Activated naive CD4-positive, alpha-beta T cell treated with anti-CD3 and anti-CD28 coated beads, Interleukin-2, amount 50 U/mL, for 72 hours (primary cell): ENCODE measurements around the gene OBSL1. TPM values are rescaled to one million over a fixed set of nuclear protein-coding genes. Genes with fewer than 3 reads are reported as not detected.
A peak's percentile ranks its signal among the peaks of the same experiment; 100 is the strongest.

ENCODE experiments used
- ATAC-seq, 2 donors: fragments of 150-1000 bp; cut with Tn5 transposase; 2 replicates each; pipeline ENCODE4 v1.10.0; 2021; ENCODE audit warnings: mild to moderate bottlenecking in 2 of 2, moderate library complexity in 2 of 2
- DNase-seq, 2 donors: peaks; one replicate each; pipeline ENCODE4 v3.0.0; 2021 to 2022; ENCODE audit warnings: low spot score in 2 of 2
- H3K27ac Mint-ChIP-seq, 2 donors: one replicate each; pipeline ENCODE4 v1.8.0; 2022; ENCODE audit warnings: mild to moderate bottlenecking in 2 of 2, mixed read lengths in 2 of 2
- H3K36me3 Mint-ChIP-seq, 2 donors: one replicate each; pipeline ENCODE4 v1.8.0; 2022; ENCODE audit warnings: mixed read lengths in 2 of 2
- H3K9me3 Mint-ChIP-seq, 2 donors: one replicate each; pipeline ENCODE4 v1.8.0; 2022; ENCODE audit warnings: mixed read lengths in 2 of 2
- total RNA-seq, 2 donors: library from RNA; stranded (reverse); gene quantifications; one replicate each; pipeline ENCODE4 v1.2.3, GENCODE V29; 2022

OBSL1 gene
- total RNA-seq, 2 donors from 2014 or later = 1.9 to 8.9 TPM

GRCh38 chr2:219515874-219516629 lies 55.3 kb downstream of the OBSL1 start:
- Mint-ChIP-seq H3K36me3 (no peaks in the 10 kb centered on the region), H3K9me3 (no peaks in the 10 kb centered on the region), H3K27ac (no peak overlapping the region)
- no peak for DNase-seq
- ATAC-seq = no peak

DNA sequence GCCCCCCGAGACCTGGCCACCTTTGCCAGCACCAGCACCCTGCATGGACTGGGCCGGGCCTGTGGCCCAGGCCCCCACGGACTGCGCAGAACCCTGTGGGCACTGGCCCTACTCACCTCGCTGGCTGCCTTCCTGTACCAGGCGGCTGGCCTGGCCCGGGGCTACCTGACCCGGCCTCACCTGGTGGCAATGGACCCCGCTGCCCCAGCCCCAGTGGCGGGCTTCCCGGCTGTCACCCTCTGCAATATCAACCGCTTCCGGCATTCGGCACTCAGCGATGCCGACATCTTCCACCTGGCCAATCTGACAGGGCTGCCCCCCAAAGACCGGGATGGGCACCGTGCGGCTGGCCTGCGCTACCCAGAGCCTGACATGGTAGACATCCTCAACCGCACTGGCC lies 56.5 kb downstream of the OBSL1 start:
- DNase-seq = no peak
- Mint-ChIP-seq H3K9me3 (no peaks in the 10 kb centered on the region), H3K36me3 (no peaks in the 10 kb centered on the region), H3K27ac (no peak overlapping the region)
- no peak for ATAC-seq

GRCh38 chr2:219514196-219514761 lies 57.1 kb downstream of the OBSL1 start, which contains the start of gene ASIC4:
Gene ASIC4 (plus strand): TSS chr2:219514482. CDS start chr2:219514725, 243 bp downstream.
- Mint-ChIP-seq H3K27ac (peak within 1 kb of the TSS in 1 of 2 donors; percentile 69), H3K36me3 (no peaks in the 10 kb centered on the region), H3K9me3 (no peaks in the 10 kb centered on the region)
- DNase-seq (no peak), ATAC-seq (no peak)

DNA sequence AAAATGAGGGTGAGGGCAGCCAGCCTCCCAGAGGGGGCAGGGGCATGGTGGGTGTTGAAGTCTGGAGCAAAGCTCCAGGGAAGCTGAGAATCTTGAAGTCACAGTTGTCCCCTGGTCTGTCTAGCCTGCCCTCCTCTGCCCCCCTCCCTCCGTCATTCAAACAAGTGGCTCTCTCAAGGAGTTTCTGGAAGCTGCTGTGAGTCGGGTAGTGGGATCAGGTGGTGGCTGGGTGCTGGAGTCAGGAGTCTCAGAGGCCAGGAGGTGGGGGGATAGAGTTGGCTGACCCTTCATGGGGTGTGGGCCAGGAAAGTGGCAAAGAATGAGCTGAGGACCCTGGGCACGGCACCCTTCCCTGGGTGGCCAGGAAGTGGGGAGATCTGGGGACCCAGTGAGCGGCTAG lies 57.6 kb downstream of the OBSL1 start:
- DNase-seq (no peak), ATAC-seq (no peak)
- no peak overlapping the region for H3K27ac Mint-ChIP-seq
- no peaks in the 10 kb centered on the region for H3K9me3 Mint-ChIP-seq
- no peaks in the 10 kb centered on the region for H3K36me3 Mint-ChIP-seq

DNA sequence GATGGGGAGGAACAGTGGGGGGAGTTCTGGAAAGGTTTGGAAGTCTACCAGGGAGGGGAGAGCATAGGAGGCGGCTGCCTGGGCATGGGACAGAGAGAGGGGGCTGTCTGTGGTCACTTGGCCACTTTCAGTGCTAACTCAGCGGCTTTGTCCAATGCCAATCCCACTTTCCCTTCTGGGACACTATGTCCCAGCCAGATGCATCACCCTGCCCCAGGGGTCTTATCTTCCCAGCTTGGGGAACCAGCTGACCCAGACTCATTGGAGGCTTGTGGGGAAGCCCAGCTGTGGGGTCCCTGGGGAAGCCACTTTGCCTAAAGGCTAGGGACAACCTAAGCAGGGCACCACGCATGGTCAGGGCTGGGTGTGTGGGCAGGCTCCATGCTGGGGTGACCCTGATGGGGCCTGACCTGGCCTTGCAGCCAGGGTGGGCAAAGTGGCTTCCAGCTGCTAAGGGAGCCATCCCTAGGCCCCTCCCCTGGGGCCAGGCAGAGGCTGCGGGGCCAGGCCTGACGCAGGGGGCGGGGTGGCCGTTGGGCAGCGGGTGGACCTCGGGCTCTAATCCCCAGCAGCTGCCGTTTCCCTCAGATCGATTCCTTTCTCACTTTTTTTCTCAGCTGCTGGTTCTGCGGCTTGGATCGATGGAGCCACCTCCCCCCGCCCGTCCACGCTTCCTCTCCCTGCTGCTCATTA lies 58.7 kb downstream of the OBSL1 start:
- Mint-ChIP-seq H3K27ac (no peak overlapping the region), H3K9me3 (no peaks in the 10 kb centered on the region), H3K36me3 (no peaks in the 10 kb centered on the region)
- no peak for DNase-seq
- ATAC-seq = no peak

GRCh38 chr2:219511547-219512325 lies 59.6 kb downstream of the OBSL1 start:
- no peak overlapping the region for H3K27ac Mint-ChIP-seq
- ATAC-seq (no peak), DNase-seq (no peak)
- no peaks in the 10 kb centered on the region for H3K9me3 Mint-ChIP-seq
- H3K36me3 Mint-ChIP-seq = no peaks in the 10 kb centered on the region

DNA sequence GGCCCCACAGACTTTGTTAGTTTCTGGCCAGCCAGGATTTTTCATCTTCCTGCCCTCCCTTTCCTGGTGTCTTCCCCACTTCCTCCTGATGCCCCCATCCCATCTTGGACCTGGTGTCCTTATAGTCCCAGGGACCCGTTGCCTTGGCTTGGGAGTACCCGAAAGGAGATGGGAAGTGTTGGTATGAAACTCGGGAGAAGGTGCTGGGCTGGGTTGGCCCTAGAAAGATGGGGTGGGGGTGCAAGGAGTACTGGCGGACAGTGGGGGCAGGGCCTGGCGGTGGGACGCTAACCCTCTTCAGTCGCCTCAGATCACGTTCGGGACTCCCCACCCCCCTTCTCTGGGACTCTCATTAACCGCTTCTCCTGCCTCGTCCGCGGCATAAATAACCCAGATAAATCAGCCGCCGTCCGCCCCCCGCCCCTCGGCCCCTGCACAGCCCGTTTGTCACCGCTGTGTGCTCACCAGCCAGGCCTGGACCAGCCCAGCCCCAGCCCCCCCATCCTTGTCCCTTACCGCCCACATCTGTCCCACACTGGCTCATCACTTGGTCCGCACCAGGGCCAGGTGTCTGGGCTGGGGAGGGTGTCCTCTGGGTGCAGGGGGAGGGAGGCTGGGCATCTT lies 60.7 kb downstream of the OBSL1 start:
- Mint-ChIP-seq H3K36me3 (no peaks in the 10 kb centered on the region), H3K27ac (no peak overlapping the region), H3K9me3 (no peaks in the 10 kb centered on the region)
- ATAC-seq (no peak), DNase-seq (no peak)

DNA sequence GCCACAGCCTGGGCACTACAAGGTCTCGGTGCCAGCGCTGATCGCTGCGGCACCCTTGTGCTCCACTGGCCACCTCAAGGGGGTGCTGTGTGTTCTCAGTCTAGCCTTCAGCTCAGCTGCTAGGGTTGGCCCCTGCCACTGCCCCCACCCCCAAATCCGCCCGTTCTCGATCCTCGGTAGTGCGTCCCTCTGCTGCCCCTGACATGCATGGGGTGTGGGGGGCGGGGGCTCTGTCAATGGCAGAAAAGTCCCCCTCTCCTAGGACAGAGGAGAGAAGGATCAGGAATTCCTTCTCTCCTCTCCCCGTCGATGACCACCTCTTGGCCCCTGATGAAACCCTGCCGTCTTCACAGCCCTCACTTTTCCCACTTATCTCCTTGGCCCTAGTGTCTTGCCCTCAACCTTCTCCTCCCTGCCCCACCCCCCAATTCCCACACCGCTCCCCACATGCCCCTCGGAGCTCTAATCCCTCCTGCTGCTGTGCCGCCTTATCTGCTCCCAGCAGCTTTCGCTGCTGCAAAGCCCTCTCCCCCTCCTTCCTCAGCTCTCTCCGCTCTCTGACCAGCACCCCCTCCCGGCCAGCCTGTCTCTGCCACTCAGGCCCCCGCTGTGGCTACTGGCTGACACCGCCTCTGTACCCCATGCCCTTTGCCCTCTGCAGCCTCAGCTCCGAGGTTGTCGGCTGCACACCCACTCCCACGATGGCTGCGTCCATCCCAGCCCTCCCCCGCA lies 61.4 kb downstream of the OBSL1 start:
- Mint-ChIP-seq H3K9me3 (no peaks in the 10 kb centered on the region), H3K36me3 (no peaks in the 10 kb centered on the region), H3K27ac (no peak overlapping the region)
- ATAC-seq (peak; percentile 77 to 89), DNase-seq (peak in 1 of 2 donors; percentile 68)

DNA sequence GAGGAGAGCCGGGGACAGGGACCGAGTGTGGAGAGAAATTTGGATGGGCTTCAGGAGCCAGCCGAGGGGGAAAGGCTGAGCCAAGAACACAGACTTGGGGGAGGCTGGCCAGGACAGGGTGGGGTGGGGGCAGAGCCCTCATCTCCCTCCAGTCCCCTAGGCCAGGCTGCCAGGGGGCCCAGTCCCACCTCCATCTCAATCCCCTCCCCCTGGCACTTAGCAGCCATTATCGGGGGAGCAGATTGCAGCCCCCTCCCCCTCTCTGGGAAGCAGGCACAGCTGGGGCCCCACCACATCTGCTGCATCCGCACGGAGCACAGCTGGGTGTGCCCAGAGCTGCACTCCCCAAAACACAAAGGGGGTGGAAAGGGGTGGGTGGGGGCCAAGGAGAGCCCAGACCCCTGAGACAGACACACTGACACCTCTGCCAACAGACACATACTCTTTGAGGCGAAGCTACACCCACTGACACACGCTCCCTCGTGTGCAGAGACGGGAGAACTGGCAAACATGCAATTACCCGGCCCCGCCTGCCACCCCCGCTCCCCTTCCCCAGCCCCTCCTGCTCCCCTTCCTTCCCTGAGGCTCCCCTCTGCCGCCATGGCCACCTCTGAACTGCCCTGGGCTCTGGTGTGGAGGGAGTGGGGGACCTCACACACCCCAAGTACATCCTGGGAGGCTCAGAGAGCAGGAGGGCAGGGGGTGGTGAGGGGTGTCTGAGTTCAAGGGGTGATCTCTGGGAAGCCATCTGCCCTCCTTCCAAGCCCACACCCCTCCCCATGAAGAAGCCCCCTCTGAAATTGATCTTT lies 62.2 kb downstream of the OBSL1 start:
- DNase-seq (no peak), ATAC-seq (peak; percentile 42 to 51)
- no peaks in the 10 kb centered on the region for H3K9me3 Mint-ChIP-seq
- no peak overlapping the region for H3K27ac Mint-ChIP-seq
- no peaks in the 10 kb centered on the region for H3K36me3 Mint-ChIP-seq

DNA sequence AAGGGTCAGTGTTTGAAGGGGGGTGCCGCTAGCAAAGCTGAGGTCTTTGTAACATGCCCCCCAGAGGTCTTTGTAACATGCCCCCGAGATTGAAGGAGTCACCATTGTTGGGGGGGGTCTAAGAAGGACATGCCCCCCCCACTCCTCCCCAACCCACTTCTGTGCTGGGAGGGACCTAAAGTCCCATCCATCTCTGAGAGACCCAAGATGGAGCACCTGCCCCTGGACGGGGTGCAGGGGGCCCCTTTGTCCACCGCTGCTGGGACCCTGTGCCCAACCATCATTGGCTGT lies 63.0 kb downstream of the OBSL1 start:
- ATAC-seq (no peak), DNase-seq (no peak)
- no peaks in the 10 kb centered on the region for H3K9me3 Mint-ChIP-seq
- H3K36me3 Mint-ChIP-seq = no peaks in the 10 kb centered on the region
- H3K27ac Mint-ChIP-seq = no peak overlapping the region

DNA sequence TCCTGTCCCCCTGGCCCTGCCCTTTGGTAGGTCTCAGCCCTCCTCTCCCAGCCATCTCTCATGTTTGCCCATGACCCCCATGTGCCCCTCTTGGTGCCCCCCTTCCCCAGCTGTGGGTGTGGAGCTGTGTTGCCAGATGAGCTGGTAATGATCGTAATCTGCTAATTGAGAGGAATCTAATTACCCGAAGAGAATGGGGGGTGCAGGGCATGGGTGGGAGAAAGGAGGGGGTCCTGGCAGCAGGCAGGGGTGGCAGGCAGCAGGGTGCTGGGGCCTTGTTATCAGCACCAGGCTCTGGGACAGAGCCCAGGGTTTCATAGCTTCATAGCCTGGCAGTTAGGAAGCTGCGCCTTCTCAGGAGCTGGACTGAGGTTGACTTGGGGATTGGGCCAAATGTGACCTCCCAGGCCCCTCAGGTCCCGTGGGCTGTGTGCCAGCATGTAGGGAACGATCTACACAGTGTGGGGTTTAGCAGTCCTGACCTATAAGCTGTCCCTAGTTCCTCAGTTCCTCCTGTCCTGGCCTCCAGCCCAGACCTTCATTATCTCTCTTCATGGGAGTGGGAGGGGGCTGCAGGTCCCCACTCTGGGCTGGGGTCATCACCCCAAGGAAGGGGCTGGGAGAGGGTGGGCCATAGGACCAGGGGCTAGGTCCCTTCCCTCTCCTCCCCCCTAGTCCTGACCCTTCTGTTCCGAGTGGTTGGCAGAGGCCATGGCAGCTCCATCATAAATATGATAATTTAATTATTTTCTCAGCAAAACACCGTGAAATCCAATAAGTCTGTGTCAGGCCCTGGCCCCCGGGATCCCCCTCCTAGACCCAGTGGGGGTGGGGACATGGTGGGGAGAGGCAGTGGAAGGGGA lies 63.5 kb downstream of the OBSL1 start:
- no peaks in the 10 kb centered on the region for H3K36me3 Mint-ChIP-seq
- no peak overlapping the region for H3K27ac Mint-ChIP-seq
- DNase-seq (no peak), ATAC-seq (no peak)
- no peaks in the 10 kb centered on the region for H3K9me3 Mint-ChIP-seq

DNA sequence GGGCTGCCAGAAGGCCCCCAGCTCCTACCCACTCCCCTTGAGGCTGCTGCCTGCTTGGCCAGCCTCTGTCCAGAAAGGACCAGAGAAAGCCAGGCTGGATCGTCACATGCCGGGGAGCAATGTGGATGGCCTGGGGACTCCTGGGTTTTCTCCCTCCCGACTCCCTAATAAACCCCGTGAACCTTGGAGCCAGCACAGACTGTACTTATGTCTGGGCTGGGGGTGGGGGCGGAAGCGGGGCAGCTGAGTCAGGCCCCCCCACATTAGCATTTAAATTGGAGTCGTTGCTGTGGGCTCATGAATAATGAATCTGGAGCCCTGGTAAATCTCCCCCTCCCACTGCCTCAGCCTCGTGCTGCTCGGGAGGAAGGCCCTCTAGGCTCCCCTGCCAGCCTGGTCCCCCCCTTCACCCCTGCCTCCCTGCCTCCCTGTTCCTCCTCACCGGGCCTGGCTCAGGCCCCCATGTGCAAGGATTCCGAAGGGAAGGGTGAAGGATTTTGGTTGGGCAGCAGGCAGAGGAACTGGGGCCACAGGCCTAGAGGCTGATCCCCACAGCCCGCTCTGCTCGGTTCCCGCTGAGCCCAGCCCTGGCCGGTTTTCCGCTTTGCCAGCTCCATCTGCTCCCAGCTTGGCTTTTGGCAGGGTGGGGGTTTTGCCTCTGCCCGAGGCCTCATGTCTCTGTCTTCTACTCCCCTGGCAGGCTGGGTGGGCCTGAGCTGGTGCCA lies 64.4 kb downstream of the OBSL1 start:
- no peaks in the 10 kb centered on the region for H3K36me3 Mint-ChIP-seq

GRCh38 chr2:219506153-219506801 lies 65.1 kb downstream of the OBSL1 start:
- H3K36me3 Mint-ChIP-seq = no peaks in the 10 kb centered on the region
- H3K27ac Mint-ChIP-seq = no peak overlapping the region
- ATAC-seq = no peak
- H3K9me3 Mint-ChIP-seq = no peaks in the 10 kb centered on the region
- no peak for DNase-seq

More for the DNA sequence above, 64.4 kb downstream of the OBSL1 start:
- ATAC-seq (no peak), DNase-seq (no peak)
- H3K9me3 Mint-ChIP-seq = no peaks in the 10 kb centered on the region
- no peak overlapping the region for H3K27ac Mint-ChIP-seq

DNA sequence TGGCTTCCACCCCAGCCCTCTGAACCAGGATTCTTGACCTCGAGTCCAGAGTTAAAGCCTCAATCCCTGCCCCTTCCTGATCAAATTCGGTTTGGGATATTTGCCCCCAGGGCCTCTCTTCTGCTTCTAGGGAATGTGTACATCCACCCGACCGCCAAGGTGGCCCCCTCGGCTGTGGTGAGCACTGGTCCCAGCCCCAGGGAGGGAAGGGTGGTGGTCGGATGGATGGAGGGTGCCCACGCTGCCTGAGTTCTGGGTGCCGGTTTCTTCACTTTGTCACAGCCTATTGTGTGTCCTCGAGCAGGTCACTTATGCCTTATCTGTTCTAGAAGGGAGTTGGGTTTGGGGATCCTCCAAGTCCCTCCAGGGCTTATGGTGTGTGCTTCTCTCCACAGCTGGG lies 65.8 kb downstream of the OBSL1 start:
- DNase-seq (no peak), ATAC-seq (no peak)
- Mint-ChIP-seq H3K9me3 (no peaks in the 10 kb centered on the region), H3K27ac (no peak overlapping the region), H3K36me3 (no peaks in the 10 kb centered on the region)
